T-cell (primary cell): Measurements from ENCODE around the gene FBLN7. TPM values are rescaled to one million over a fixed set of nuclear protein-coding genes. Genes with fewer than 3 reads are reported as not detected.

Experiments used
- ATAC-seq, 4 experiments: fragments of 200-7000 bp in 3 of 4; fragments of 150-1000 bp in 1 of 4; cut with Tn5 transposase; replicated peaks in 1 of 4; 1 replicate in 3 of 4; 2 replicates in 1 of 4; pipeline ENCODE4 v1.10.0; 2021; ENCODE audit warnings: moderate library complexity in 3 of 4, mild to moderate bottlenecking in 2 of 4, moderate number of reproducible peaks in 1 of 4
- CTCF ChIA-PET, 2 donors: fragments of 300-600 bp; sonication (Branson Sonifier 250); formaldehyde crosslinking; loops; one replicate each; lab custom pipeline; 2022; ENCODE audit warnings: antibody characterized with exemption in 2 of 2; lab: Charles Lee
- POLR2A ChIA-PET, 2 donors: fragments of 300-600 bp; sonication (Branson Sonifier 250); formaldehyde crosslinking; loops; one replicate each; lab custom pipeline; 2022; ENCODE audit warnings: antibody characterized with exemption in 2 of 2; lab: Charles Lee
- DNase-seq, 35 experiments: peaks; one replicate each; pipeline versions ENCODE4 v3.0.0 to v3.0.0-alpha.2; 2013 to 2023
- H3K27ac ChIP-seq: one replicate; pipeline ENCODE4 v1.5.1; 2013; ENCODE audit warnings: low read length
- H3K27me3 ChIP-seq, 2 experiments: replicated peaks in 1 of 2; 1 replicate in 1 of 2; 2 replicates in 1 of 2; pipeline versions ENCODE4 v1.6.1 to v1.7.0; 2013; ENCODE audit warnings: low read length in 1 of 2, mixed read lengths in 1 of 2; ENCODE audit not compliant: control insufficient read depth in 2 of 2, insufficient read depth in 2 of 2; ENCODE audit errors: extremely low read depth in 1 of 2
- H3K36me3 ChIP-seq, 2 donors: 1 replicate in 1 of 2; 2 replicates in 1 of 2; pipeline versions ENCODE4 v1.6.1 to v1.7.0; 2013; ENCODE audit warnings: low read length in 1 of 2; ENCODE audit not compliant: control insufficient read depth in 2 of 2, insufficient read depth in 1 of 2; ENCODE audit errors: extremely low read depth in 1 of 2
- H3K4me1 ChIP-seq, 2 experiments: 1 replicate in 1 of 2; 2 replicates in 1 of 2; pipeline versions ENCODE4 v1.6.1 to v1.7.0; 2013; ENCODE audit warnings: low read length in 2 of 2, mixed read lengths in 1 of 2; ENCODE audit not compliant: insufficient read depth in 2 of 2, control insufficient read depth in 1 of 2; ENCODE audit errors: extremely low read depth in 1 of 2
- H3K4me3 ChIP-seq, 2 donors: 1 replicate in 1 of 2; 2 replicates in 1 of 2; pipeline versions ENCODE4 v1.5.1 to v1.7.0; 2013; ENCODE audit warnings: mild to moderate bottlenecking in 2 of 2, low read length in 1 of 2, moderate library complexity in 1 of 2; ENCODE audit not compliant: control insufficient read depth in 1 of 2; ENCODE audit errors: extremely low read depth in 1 of 2
- H3K9me3 ChIP-seq: 2 replicates; pipeline ENCODE4 v1.7.0; 2013
- H3K27ac Mint-ChIP-seq, 2 donors: one replicate each; pipeline ENCODE4 v1.8.0; 2020 to 2021; ENCODE audit warnings: mild to moderate bottlenecking in 2 of 2, mixed read lengths in 2 of 2
- H3K27me3 Mint-ChIP-seq, 2 donors: one replicate each; pipeline ENCODE4 v1.8.0; 2021 to 2022; ENCODE audit warnings: mixed read lengths in 2 of 2
- H3K36me3 Mint-ChIP-seq: one replicate; pipeline ENCODE4 v1.8.0; 2021; ENCODE audit warnings: mixed read lengths
- H3K4me1 Mint-ChIP-seq, 3 donors: one replicate each; pipeline ENCODE4 v1.8.0; 2020 to 2022; ENCODE audit warnings: mixed read lengths in 3 of 3, mild to moderate bottlenecking in 1 of 3
- H3K4me3 Mint-ChIP-seq, 3 donors: one replicate each; pipeline ENCODE4 v1.8.0; 2020 to 2022; ENCODE audit warnings: mild to moderate bottlenecking in 3 of 3, mixed read lengths in 3 of 3, moderate library complexity in 3 of 3
- H3K9me3 Mint-ChIP-seq, 3 donors: one replicate each; pipeline ENCODE4 v1.8.0; 2020 to 2022; ENCODE audit warnings: mixed read lengths in 3 of 3
- WGBS: methylation state at CpG from one replicate; pipeline ENCODE4 v1.1.5; 2013; ENCODE audit warnings: missing lambda C conversion rate; ENCODE audit not compliant: insufficient coverage; 5-methylcytosine and 5-hydroxymethylcytosine counted together
- total RNA-seq, 35 experiments: library from RNA in 6 of 35; stranded (reverse) in 6 of 35; fragments of 120-200 nt in 1 of 35; gene quantifications; one replicate each; pipeline versions ENCODE4 v1.2.1 to v1.2.4 and lab custom pipeline; 2013 to 2026

Gene FBLN7
- total RNA-seq, 5 donors from 2014 or later (not counting 1 experiment from before 2014, with no cell fraction given): 11.9 to 68.5 (median 48.8) TPM

DNA sequence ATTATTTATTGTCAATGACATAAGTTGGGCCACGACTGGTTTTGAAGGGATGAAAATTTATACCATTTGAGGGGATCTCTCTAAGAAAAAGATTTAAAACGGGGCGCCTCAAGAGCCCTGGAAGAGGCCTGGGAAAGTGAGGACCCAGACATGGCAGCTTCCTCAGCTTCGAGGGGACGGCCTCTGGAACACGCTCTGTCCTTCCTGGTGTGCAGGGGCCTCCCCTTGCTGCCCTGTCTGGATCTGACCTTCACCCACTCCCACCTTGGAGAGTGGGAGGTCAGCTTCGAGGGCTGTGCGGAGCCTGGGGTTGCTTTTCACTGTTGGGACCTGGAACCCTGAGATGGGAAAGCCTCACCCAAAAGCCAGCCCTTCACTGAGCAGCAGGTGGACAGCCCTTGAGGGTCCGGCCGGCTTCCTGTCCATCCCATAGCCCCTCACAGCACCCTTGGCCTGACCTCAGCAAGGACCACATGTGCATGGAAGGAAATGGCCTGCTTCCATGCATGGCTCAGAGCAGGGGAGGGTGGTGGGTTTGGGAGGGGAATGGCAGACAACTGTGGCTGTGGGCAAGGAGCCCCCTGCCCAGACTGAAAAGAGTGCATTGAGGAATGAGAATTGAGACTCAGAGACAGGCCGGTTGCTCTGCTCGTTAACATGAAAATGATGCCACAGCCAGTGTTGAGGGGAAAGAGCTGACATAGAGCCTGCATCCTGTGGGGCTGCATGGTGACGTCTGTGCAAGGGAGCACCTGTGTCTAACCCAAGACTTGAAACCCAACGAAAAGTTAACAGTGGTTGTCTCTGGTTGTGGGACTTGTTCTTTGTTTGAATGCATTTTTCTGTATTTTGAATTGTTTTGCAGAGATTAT lies 16.3 kb downstream of the FBLN7 start:
- H3K4me1 Mint-ChIP-seq: peaks cover 31 to 33% (median 31%) of the 10 kb centered on the region in 3 donors
- ChIA-PET CTCF (interaction anchor here (0.6 to 1.7 kb wide), 3 partner anchors 28 to 106 kb away, joined by 3 to 6 read pairs (median 5); no protein-coding TSS in a partner anchor), POLR2A (no interaction called here)
- peak overlapping the region in 2 of 3 donors; percentile 73 to 82 for H3K4me3 Mint-ChIP-seq
- H3K27ac Mint-ChIP-seq: peak overlapping the region; percentile 92 to 95
- H3K4me1 ChIP-seq: peaks cover 12 to 35% of the 10 kb centered on the region in 2 experiments
- H3K27me3 Mint-ChIP-seq: no peaks in the 10 kb centered on the region
- H3K4me3 ChIP-seq: no peak overlapping the region
- H3K9me3 ChIP-seq: no peaks in the 10 kb centered on the region
- no peaks in the 10 kb centered on the region for H3K36me3 ChIP-seq
- peak overlapping the region; percentile 52 for H3K27ac ChIP-seq
- peak; percentile 67 to 98 (median 70) for ATAC-seq
- H3K27me3 ChIP-seq: peaks cover 0 to 2% of the 10 kb centered on the region in 2 experiments
- H3K9me3 Mint-ChIP-seq: no peaks in the 10 kb centered on the region
- DNase-seq: peak in 34 of 35 experiments; percentile 35 to 81 (median 60)
- no peaks in the 10 kb centered on the region for H3K36me3 Mint-ChIP-seq
- 55% methylated on average over 9 of the region's 14 CpGs for WGBS

DNA sequence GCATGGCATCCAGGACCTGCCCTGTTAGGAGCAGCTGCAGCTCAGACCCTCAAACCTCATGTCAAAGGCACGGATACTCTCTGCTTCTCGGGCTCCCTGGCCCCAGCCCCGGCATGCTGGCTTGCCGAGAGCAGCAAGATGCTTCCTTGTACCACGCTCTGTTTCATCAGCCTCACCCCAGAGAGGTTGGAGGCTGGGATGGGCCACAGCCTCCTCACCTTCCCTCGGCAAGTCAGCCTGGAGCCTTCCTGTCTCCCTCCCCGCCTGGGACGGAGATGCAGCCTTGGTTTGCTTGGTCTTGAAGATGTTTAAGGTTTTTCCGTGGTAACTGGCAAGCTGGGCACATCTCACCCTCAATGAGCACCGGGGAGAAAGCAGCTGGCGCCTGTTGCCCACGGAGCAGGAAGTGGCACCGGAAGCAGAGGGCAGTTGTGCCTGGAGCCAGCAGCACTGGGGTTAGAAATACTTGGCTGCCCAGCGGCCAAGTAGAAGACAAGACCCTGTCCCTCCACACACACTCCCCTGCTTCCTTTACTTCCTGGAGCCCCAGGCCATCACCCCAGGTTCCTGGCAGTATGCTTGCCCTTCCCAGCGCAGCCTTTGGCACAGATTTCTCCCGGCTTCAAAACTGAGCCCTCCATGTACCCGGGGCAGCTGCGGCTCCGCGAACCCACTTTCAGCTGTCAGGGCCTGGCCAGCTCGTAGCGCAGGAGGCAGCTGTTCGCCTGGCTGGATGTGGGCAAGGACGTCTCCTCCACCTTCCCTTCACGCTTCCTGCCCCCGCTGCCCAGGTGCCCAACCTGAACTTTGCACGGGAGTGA lies 17.4 kb downstream of the FBLN7 start:
- H3K36me3 ChIP-seq: no peaks in the 10 kb centered on the region
- no peaks in the 10 kb centered on the region for H3K27me3 ChIP-seq
- peaks cover 12 to 35% of the 10 kb centered on the region in 2 experiments for H3K4me1 ChIP-seq
- H3K9me3 ChIP-seq: no peaks in the 10 kb centered on the region
- H3K9me3 Mint-ChIP-seq: no peaks in the 10 kb centered on the region
- no peaks in the 10 kb centered on the region for H3K27me3 Mint-ChIP-seq
- H3K4me3 ChIP-seq: peak overlapping the region; percentile 31 to 32
- H3K4me1 Mint-ChIP-seq: peaks cover 34 to 35% (median 35%) of the 10 kb centered on the region in 3 donors
- ATAC-seq: peak; percentile 11 to 73 (median 61)
- POLR2A ChIA-PET: no interaction called here
- DNase-seq: peak in 25 of 35 experiments; percentile 11 to 57 (median 26)
- H3K27ac Mint-ChIP-seq: peak overlapping the region; percentile 92 to 95
- WGBS: 21% methylated on average over 16 of the region's 27 CpGs
- peak overlapping the region; percentile 52 for H3K27ac ChIP-seq
- H3K4me3 Mint-ChIP-seq: peak overlapping the region; percentile 73 to 82 (median 73)
- CTCF ChIA-PET: interaction anchor here (0.6 to 1.7 kb wide), 3 partner anchors 27 to 105 kb away, joined by 3 to 6 read pairs (median 5); no protein-coding TSS in a partner anchor
- no peaks in the 10 kb centered on the region for H3K36me3 Mint-ChIP-seq

DNA sequence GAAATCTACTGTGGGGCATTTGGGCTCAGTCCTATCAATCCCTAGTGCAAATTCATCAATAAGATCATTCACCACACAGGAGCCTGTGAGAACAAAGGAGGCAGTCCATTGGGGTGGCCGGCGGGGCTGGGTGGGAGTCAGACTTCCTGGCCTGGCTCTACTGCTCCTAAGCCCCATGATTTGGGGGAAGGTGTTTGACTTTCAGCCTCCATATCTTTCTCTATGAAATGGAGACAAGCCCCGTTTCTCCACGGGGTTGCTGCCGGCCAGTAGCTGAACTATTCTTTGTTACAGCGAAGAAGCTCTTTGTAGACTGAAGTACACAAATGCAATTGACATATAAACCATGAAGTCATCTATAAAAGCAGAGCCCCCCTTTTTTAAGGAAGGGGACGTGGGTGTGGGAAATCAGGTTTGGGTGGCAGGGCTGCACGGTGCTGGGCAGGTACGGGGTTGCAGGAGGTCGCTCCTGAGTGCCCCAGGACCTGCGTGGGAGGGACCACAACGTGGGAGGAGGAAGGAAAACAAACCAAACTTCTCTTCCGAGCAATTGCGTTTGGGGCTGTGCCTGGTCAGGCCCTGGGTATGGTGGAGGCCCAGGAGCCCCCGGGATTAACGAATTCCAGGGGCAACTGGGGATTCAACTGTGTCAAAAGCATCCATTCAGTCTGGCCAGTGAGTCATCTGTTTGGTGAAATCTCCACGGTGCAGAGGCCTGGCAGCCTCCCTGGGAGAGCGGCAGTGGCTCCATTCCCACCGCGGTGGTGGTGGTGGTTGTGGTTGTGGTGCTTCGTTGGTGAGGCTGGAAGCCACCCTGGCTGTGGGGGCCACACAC lies 18.2 kb downstream of the FBLN7 start:
- ATAC-seq: peak in 3 of 4 experiments; percentile 26 to 33 (median 30)
- H3K36me3 Mint-ChIP-seq: no peaks in the 10 kb centered on the region
- H3K9me3 Mint-ChIP-seq: no peaks in the 10 kb centered on the region
- DNase-seq: peak in 13 of 35 experiments; percentile 11 to 47 (median 24)
- H3K27me3 Mint-ChIP-seq: no peaks in the 10 kb centered on the region
- H3K27ac Mint-ChIP-seq: peak overlapping the region; percentile 92 to 95
- Histone ChIP-seq H3K27ac (peak overlapping the region; percentile 52), H3K4me1 (peaks cover 12 to 35% of the 10 kb centered on the region in 2 experiments), H3K27me3 (no peaks in the 10 kb centered on the region), H3K36me3 (no peaks in the 10 kb centered on the region), H3K4me3 (peak overlapping the region in 1 of 2 donors; percentile 31), H3K9me3 (no peaks in the 10 kb centered on the region)
- WGBS: 30% methylated on average over 4 of the region's 21 CpGs
- peak overlapping the region; percentile 73 to 82 (median 73) for H3K4me3 Mint-ChIP-seq
- ChIA-PET POLR2A (no interaction called here), CTCF (interaction anchor here in 1 of 2 donors (1.4 to 1.7 kb wide), 2 partner anchors 26 to 104 kb away, joined by 3 to 6 read pairs; no protein-coding TSS in a partner anchor)
- peaks cover 35 to 36% (median 35%) of the 10 kb centered on the region in 3 donors for H3K4me1 Mint-ChIP-seq

DNA sequence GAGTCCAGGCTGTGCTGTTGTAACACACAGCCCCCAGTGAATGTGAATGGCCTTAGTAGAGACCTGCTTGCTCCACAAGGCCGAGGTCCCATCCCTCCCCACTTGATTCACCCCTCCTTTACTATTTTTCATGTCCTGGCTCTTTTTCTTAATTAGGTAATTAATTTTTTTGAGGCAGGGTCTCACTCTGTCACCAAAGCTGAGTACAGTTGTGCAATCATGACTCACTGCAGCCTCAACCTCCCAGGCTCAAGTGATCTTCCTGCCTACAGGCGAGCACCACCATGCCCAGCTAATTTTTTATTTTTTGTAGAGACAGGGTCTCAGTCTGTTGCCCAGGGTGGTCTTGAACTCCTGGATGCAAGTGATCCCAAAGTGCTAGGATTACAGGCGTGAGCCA lies 19.3 kb downstream of the FBLN7 start:
- H3K27me3 ChIP-seq: no peaks in the 10 kb centered on the region
- no peaks in the 10 kb centered on the region for H3K36me3 Mint-ChIP-seq
- no peaks in the 10 kb centered on the region for H3K9me3 Mint-ChIP-seq
- H3K4me1 Mint-ChIP-seq: peaks cover 35 to 36% (median 35%) of the 10 kb centered on the region in 3 donors
- ATAC-seq (no peak), DNase-seq (no peak)
- ChIA-PET POLR2A (no interaction called here), CTCF (no interaction called here)
- no peak overlapping the region for H3K4me3 ChIP-seq
- peaks cover 12 to 35% of the 10 kb centered on the region in 2 experiments for H3K4me1 ChIP-seq
- no peaks in the 10 kb centered on the region for H3K27me3 Mint-ChIP-seq
- H3K27ac Mint-ChIP-seq: peak overlapping the region; percentile 70 to 80
- no peak overlapping the region for H3K27ac ChIP-seq
- peak overlapping the region in 1 of 3 donors; percentile 40 for H3K4me3 Mint-ChIP-seq
- 100% methylated on average over 1 of the region's 3 CpGs for WGBS
- H3K9me3 ChIP-seq: no peaks in the 10 kb centered on the region
- no peaks in the 10 kb centered on the region for H3K36me3 ChIP-seq

DNA sequence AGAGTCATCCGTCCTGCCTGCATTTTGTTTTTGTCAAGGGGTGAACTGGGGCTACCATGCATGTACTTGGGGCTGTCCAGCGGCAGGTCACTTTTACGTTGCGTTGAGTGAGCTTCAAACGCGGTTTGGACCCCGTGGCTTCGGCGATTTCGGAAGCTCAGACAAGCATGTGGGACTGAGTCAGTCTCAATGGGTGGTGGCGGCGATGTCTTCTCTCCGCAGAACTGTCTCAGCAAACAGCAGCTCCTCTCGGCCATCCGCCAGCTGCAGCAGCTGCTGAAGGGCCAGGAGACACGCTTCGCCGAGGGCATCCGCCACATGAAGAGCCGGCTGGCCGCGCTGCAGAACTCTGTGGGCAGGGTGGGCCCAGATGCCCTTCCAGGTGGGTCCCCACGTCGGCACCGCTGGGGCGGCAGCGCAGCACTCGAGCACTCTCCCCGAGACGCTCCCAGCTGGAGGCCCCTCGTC lies 21.3 kb downstream of the FBLN7 start:
- Mint-ChIP-seq H3K9me3 (no peaks in the 10 kb centered on the region), H3K27me3 (no peaks in the 10 kb centered on the region), H3K4me1 (peaks cover 28 to 30% (median 29%) of the 10 kb centered on the region in 3 donors), H3K4me3 (no peak overlapping the region), H3K36me3 (no peaks in the 10 kb centered on the region), H3K27ac (no peak overlapping the region)
- H3K4me1 ChIP-seq: peaks cover 12 to 31% of the 10 kb centered on the region in 2 experiments
- ChIA-PET CTCF (no interaction called here), POLR2A (no interaction called here)
- DNase-seq: no peak
- no peak for ATAC-seq
- H3K4me3 ChIP-seq: no peak overlapping the region
- H3K36me3 ChIP-seq: no peaks in the 10 kb centered on the region
- no peak overlapping the region for H3K27ac ChIP-seq
- H3K9me3 ChIP-seq: no peaks in the 10 kb centered on the region
- WGBS: 98% methylated on average over 22 of the region's 31 CpGs
- peaks cover 0 to 3% of the 10 kb centered on the region in 2 experiments for H3K27me3 ChIP-seq
